GM19467 (cell line): Measurements from ENCODE around the gene MMP2.

Source experiments
- ATAC-seq: cut with Tn5 transposase; IDR thresholded peaks from one replicate; pipeline ENCODE4 v1.9.1; 2021; ENCODE audit warnings: mild to moderate bottlenecking, moderate library complexity; ENCODE audit not compliant: unreplicated experiment

Gene MMP2

GRCh38 chr16:55491691-55492090 is 12.7 kb downstream of the MMP2 start:
- no peak for ATAC-seq

- no peak for ATAC-seq
Observed at GRCh38 chr16:55492756-55493380, 13.9 kb downstream of the MMP2 start.

GRCh38 chr16:55494994-55495421 is 16.0 kb downstream of the MMP2 start:
- no peak for ATAC-seq

GRCh38 chr16:55495616-55496289 is 16.8 kb downstream of the MMP2 start:
- ATAC-seq = no peak

GRCh38 chr16:55496509-55497145 is 17.6 kb downstream of the MMP2 start:
- no peak for ATAC-seq

- ATAC-seq = no peak
Observed at GRCh38 chr16:55497558-55497957, 18.6 kb downstream of the MMP2 start.

- no peak for ATAC-seq
Observed at GRCh38 chr16:55498101-55498500, 19.1 kb downstream of the MMP2 start.

GRCh38 chr16:55499281-55499680 is 20.3 kb downstream of the MMP2 start:
- ATAC-seq = no peak

- ATAC-seq = no peak
Observed at GRCh38 chr16:55499951-55500529, 21.0 kb downstream of the MMP2 start.

GRCh38 chr16:55500530-55501011 is 21.6 kb downstream of the MMP2 start:
- ATAC-seq = no peak

GRCh38 chr16:55501549-55502322 is 22.7 kb downstream of the MMP2 start:
- no peak for ATAC-seq

GRCh38 chr16:55502801-55503366 is 23.9 kb downstream of the MMP2 start:
- no peak for ATAC-seq

- ATAC-seq = no peak
Observed at GRCh38 chr16:55503726-55504550, 24.9 kb downstream of the MMP2 start.

GRCh38 chr16:55505333-55506015 is 26.5 kb downstream of the MMP2 start:
- ATAC-seq = no peak

- ATAC-seq = no peak
Observed at GRCh38 chr16:55506083-55506482, 27.1 kb downstream of the MMP2 start.

- ATAC-seq = no peak
Observed at GRCh38 chr16:55506708-55507107, 27.7 kb downstream of the MMP2 start.

GRCh38 chr16:55508271-55508921 is 29.4 kb downstream of the MMP2 start:
- no peak for ATAC-seq
